ENCODE data around the gene DEFB124.
A peak's percentile ranks its signal among the peaks of the same experiment; 100 is the strongest.
"Not testable (repeated sequence)": the region's sequence is repeated elsewhere in the genome, so short reads cannot be mapped to it uniquely, and the experiment has no call there.

DEFB124 gene, protein sequence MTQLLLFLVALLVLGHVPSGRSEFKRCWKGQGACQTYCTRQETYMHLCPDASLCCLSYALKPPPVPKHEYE

DNA sequence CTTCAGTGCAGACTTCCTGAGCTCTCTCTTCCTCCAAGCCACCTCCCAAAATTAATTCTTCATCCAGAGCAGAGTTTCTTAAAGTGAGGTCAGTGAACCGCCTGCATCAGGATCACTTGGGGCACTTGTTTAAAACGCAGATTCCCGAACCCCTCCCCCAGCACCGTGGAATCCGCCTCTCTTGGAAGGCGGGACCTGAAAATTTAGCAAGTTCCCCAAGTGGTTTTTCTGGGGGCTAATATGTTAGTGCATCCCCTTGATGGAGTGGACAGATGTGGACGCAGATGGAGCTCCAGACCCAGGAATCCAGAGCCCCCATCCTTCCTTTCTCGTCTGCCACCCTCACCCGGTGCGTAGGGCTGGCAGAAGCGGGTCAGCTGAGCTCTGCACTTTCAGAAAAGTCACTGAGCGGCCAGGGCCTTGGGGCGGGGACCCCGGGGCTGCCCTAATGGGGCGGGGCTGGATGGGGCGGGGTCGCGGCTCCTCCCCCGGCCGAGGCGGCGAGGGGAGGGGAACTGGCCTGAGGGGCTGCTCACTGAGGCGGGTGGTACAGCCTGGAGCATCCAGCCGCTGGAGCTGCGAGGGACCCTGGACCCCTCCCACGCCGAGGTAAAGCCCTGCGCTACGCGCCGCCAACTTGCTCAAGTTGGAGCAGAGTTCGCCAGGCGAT, at the start of gene DEFB124, which contains the start of gene REM1:
Gene DEFB124 (minus strand): TSS at position 370 of the 670 bp plus-strand sequence. CDS start 2,114 bp downstream, outside the sequence.
Gene REM1 (plus strand): TSS at position 531 of the 670 bp plus-strand sequence. CDS start 1,158 bp downstream, outside the sequence.
- DNase-seq: peak; percentile 78

DNA sequence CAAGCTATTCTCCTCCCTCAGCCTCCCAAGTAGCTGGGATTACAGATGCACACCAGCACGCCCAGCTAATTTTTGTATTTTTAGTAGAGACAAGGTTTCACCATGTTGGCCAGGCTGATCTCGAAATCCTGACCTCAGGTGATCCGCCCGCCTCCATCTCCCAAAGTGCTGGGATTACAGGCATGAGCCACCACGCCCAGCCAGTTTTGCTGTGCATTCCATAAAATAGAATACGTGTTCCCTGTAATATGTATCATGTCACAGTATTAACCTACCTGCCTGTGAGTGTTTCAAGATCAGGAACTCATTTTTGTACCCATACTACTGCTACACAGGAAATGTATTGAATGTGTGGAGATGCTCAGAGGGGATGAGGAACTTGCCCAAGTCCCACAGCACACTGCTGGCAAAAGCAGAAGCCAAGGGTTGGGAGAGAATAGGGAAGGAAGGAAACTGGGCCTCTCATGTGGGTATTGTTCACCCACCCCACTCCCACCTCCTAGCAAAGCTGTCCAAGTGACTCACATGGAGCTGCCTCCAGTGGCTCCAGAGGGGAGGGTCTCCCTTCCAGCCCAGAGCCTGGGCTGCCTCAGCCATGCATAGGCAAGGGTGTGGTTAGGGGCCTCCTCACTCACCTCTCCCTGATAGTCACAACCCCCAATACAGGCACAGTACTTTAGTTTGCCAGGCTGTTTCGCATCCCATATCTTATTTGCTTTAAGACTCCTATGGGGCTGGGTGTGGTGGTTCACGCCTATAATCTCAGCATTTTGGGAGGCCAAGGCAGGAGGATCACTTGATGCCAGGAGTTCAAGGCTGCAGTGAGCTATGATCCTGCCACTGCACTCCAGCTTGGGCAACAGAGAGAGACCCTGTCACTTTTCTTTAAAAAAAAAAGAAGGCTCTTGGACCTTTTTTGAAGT, 48.7 kb upstream of the DEFB124 start:
- DNase-seq: no peak

DNA sequence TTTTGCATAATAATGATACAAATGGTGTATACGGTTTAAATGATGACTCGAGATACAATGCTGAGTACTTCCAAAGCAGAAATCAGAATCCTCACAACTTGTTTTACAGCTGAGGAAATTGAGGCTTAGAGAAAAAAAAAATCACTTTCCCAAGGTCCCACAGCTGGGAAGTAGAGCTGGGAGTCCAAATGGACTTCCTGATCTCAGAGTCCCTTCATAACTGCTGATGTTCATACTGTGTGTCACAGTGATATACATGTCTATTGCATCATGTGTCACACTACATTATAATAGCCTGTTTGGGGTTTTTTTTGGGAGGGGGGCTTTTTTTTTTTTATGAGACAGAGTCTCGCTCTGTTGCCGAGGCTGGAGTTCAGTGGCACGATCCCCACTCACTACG, 47.8 kb upstream of the DEFB124 start:
- no peak for DNase-seq

DNA sequence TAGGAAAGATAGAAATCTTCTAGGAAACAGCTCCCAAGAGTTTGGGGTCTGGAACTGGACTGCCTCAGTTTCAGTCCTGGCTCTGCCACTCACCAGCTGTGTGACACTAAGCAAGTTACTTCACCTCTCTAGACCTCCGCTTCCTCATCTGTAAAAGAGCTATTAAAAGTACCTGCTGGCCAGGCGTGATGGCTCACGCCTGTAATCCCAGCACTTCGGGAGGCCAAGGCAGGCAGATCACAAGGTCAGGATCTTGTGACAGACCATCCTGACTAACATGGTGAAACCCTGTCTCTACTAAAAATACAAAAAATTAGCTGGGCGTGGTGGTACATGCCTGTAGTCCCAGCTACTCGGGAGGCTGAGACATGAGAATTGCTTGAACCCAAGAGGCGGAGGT, 46.3 kb upstream of the DEFB124 start:
- not testable (repeated sequence) for DNase-seq

DNA sequence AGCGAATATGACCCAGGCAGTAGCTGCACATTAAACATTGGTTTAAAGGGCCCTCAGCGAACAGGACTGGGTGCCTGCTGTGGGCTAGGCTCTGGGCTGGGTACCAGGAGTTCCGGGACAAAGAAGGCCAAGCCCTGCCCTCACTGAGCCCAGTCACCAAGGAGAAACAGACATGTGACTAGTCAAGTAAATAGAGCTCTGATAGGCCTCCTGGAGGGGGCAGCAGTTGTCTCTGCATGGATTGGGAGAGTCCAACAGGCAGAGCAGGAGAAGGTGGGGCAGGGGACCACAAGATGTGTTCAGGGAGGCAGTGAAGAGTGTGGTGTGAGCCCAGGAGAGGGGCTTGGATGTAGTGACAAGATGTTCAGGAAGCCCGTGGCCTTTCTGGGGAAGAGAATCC, 42.4 kb upstream of the DEFB124 start:
- DNase-seq: no peak

DNA sequence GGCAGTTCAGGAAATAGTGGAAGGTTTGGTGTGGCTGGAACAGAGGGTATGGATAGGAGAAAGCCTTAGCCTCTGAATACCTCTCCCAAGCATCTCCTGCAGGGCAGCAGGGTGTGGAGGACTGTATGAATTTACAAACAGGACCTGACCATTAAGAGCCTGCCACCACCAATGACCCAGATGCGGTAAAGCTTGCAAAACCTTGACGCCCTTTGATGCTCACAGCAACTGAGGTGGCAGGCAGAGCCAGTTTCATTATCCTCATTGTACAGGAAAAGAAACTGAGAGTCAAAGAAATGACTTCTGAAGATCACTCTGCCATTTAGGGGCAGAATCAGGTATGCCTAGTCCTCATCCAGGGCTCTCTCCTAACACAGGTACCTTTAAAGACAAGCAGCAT, 41.7 kb upstream of the DEFB124 start:
- no peak for DNase-seq

DNA sequence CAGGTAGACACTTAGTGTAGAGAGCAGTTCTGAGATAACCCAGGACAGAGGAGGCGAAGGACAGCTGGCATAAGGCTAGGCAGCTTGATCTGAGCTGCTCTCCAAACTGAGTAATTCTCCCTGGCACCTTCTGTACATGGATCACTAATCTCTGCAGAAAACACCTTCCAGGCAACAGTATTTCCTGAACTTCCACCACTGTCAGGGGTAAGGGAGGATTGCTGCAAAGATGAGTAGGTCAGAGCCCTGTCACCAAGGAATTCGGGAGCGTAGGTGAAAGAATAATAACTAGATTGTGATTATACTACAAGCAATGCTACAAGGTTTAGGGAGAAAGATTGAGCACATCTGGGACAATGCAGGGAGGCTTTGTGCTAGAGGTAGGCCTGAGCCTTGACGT, 41.2 kb upstream of the DEFB124 start:
- DNase-seq: no peak

DNA sequence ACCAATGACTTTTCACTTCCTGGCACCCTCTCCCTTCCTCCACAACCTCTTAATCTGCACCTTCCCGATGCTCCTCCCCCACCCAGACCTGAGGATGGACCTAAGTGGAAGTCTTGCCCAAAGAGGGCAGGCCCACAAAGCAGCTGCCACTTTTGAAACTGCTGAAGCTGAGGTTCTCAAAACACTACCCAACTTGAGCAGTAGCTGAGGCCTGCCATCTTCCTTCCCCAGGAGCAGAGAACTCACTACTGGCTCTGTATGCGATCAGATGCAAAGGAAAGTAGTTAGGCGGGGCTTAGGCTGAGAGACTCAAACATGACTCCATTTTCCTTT, 40.8 kb upstream of the DEFB124 start:
- DNase-seq: no peak

DNA sequence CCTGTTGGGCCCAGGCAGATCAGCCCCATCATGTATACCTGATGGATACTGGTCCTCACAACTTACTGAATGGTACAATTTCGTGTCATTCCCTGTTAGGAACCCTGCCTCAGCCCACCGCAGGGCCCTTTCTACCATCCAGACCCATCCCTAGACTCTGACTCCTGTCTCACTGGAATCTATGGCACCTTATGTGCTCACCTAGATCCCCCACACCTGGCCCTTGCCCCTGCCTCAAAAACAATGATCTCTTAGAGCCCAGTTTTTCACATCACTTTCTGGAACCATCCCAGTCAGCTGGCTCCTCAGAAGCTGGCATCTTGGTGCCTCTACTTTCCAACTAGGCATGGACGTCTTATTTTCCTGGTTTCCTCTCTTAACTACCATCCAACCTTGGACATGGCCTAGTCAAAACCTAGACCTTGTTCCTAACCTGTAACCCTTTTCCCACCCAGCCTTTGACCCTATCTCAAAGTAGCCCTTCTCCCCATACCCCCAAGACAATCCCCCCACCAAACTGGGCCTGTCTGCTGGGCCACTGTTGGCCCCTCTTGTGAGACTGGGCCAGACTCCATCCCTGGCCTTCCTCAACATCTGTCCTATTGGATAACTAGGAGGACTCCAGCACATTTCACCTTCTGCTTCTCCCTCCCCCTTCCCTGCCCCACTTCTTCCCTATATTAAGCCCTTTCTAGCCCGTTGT, 40.3 kb upstream of the DEFB124 start:
- no peak for DNase-seq

DNA sequence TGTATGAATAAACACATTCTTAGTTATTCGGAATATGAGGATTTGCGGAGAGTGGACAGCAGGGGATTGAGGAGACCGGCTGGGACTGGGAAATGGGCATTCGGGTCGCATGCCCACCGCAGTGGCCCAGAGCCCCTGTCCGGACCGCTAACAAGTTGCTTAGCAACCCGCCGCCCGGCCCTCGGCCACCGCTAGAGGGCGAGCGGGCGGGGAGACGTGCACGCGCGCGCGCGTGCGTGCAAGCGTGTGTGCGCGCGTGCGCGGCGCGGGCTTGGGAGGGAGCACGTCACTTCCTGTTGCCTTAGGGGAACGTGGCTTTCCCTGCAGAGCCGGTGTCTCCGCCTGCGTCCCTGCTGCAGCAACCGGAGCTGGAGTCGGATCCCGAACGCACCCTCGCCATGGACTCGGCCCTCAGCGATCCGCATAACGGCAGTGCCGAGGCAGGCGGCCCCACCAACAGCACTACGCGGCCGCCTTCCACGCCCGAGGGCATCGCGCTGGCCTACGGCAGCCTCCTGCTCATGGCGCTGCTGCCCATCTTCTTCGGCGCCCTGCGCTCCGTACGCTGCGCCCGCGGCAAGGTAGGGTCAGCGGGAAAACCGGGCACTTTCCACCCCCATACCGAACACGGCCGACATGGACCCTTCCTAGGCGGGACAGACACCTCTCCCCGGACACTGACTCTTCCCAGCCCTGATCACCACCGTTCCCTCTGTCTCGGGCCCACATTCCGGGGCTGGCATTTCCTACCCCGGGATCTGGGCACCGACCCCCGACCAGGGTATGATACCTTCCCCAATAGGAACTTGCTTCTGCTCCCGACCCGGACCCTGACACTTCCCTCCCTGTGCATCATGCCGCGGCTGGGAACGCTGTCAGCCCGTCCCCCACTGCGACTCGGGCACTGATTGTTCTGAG, 39.5 kb upstream of the DEFB124 start, which contains the start of gene HM13:
Gene HM13 (plus strand): TSS at position 289 of the 918 bp plus-strand sequence. CDS start 110 bp downstream, at position 399.
- peak; percentile 92 for DNase-seq

DNA sequence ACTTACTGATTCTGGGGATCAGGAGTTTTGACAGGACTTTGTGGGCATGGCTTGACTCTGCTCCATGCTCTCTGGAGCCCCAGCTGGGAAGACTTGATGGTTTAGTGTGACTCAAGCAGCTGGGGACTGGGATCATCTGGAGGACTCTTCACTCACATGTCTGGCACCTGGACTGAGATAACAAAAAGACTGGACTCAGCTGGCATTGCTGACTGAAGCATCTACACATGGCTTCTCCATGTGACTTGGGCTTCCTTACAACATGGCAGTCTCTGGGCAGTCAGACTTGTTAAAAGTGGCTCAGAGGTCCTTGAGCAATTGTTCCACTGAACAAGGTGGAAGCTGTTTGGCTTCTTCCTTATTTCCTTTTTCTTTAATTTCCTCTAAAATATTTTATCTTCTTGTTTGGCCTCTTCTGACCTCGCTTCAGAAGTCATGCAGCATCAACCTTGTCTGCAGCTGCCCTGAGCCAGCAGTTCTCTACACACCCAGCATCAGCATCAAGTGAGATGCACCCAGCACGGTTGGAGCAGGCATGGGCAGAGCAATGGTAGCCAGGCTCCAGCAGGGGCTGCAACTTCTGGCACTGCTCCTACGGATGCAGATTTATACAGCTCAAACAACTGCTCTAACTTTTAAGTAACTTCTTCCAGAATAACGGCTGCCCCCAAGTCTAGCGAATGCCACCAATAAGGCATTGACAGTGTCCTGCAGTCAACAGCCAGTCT, 33.8 kb upstream of the DEFB124 start:
- DNase-seq: no peak

DNA sequence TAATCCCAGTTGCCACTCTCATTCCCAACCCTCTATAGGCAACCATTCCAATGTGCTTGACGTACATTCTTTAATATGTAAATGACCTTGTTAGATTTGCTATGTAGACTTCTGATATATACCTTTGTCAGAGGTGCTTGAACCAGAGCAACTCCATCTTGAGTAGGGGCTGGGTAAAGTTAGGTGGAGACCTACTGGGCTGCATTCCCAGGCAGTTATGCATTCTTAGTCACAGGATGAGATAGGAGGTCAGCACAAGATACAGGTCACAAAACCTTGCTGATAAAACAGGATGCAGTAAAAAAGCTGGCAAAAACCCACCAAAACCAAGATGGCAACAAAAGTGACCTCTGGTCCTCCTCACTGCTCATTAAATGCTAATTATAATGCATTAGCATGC, 31.0 kb upstream of the DEFB124 start:
- DNase-seq: no peak

DNA sequence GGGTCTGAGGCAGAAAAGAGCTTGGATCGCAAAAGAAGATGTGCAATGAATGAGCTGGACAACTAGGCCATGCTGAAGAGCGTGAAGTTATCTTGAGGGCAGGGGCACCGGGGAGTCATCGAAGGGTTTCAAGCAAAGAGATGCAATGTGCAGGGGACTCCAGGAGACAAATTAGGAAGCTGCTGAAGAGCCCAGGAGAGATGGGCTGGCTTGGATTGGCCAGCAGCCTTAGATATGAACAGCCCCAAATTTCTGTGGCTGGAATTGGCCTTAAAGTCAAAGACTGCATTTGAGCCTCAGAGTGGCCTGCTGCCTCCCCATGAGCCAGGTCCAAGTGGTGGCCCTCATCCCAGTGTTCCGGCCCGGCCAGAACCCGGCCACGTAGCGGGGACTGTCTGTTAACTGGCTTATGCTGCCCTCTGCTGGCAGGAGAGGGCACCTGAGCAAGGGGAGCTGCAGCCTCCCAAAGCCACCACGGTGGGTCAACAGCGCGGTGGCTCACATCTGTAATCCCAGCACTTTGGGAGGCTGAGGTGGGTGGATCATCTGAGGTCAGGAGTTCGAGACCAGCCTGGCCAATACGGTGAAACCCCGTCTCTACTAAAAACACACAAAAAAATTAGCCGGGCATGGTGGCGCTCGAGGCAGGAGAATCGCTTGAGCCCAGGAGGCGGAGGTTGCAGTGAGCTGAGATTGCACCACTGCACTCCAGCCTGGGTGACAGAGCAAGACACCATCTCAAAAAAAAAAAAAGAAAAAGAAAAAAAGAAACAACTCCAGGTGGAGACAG, 28.2 kb upstream of the DEFB124 start:
- peak; percentile 89 for DNase-seq

DNA sequence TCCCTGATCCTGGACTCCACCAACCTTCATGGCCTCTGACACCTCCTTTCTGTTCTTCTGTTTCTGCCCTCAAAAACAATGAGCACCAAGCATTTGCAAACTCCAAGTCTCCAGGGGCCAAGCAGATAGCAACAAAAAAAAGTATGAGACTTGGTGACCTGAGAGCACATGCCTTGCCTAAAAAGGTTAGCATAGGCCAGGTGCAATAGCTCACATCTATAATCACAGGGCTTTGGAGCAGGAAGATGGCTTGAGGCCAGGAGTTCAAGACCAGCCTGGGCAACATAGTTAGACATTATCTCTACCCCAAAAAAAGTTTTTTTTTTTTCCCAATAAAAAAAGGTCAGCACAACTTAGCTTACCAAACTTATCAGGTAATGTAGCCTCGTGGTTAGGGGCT, 25.6 kb upstream of the DEFB124 start:
- DNase-seq: no peak

DNA sequence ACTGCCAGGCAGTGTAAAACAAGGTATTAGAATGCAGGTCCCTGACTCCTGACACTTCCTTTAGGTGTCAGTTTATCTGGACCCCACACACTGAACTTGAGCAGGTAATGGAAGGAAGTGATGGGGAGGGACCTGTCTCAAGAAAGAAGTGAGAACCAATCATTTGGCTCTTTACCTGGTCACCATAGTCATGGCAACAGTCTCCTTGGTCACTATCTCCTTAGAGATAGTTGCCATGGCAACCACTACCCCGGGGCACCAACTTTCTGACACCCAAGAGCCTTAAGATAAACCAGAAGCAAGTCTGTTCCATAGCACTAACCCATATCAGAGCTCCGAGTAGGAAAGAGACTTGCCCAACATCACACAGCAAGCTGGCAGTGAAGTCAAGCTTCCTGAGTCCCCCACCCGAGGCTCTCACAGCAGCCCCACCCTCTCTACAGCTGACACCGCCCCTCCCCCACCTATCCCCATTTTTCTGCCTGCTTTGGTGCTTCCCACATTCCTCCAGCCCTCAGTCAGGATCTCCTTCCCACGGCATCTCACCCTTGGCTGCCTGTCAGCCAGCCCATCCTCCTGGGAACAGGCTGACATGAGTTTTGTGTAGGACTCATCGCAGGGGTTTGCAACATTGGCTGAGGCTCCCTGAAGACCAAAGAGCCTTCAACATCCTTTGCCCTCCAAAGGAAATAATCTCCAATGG, 23.1 kb upstream of the DEFB124 start:
- DNase-seq: no peak

DNA sequence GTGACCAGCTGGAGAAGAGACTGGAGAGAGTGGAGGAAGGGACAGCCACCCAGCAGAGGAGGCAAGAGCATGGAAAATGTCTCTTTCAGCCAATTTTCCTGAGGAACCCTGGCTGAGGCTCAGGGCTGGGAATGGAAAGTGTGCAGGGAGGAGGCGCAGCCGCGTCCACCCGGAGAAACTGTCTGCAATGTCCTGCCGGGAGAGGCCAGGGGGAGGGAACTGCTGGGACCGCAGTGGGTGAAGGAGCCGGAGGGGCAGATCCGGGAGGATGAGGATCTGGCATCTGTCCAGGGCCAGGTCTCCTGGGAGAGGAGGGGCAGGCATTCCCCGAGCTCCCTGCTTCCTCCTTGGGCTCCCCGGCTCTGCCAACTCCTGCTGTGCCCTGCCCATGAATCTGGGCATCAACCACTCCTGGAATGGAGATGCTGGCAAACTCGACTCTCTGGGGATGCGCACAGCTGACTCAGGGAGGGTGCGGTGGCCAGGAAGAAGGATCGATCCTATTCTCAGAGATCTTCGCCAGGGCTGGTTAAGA, 21.9 kb upstream of the DEFB124 start:
- DNase-seq: peak; percentile 91

DNA sequence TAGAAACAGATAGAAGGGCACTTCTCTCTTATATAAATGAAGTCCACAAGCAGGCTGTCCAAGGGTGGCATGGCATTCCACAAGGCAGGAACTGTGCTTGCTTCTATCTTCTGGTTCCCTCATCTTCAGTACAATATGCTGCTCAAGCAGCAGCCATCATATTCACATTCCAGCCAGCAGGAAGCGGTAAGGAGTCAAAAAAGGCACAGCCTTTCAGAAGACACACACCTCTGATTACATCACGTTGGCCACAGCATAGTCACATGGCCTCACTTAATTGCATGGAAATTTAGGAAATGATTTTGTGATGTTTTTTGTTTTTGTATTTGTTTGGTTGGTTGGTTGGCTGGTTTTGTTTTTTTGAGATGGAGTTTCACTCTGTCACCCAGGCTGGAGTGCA, 19.2 kb upstream of the DEFB124 start:
- no peak for DNase-seq

DNA sequence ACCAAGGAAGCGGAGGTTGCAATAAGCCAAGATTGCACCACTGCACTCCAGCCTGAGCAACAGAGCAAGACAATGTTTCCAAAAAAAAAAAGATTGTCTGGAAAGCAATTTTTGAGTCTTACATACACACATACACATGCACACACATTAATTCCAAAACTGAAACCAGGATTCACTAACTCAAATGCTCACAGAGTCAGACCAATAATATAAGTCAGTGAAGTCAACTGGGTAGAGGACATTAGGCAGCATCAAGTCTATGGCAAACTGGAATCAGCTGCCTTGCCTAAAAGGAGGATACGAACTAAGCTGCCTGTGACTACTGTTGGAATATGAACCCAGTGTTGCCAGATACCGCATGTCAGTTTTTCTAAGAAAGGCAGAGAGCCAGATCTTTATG, 15.8 kb upstream of the DEFB124 start:
- no peak for DNase-seq

DNA sequence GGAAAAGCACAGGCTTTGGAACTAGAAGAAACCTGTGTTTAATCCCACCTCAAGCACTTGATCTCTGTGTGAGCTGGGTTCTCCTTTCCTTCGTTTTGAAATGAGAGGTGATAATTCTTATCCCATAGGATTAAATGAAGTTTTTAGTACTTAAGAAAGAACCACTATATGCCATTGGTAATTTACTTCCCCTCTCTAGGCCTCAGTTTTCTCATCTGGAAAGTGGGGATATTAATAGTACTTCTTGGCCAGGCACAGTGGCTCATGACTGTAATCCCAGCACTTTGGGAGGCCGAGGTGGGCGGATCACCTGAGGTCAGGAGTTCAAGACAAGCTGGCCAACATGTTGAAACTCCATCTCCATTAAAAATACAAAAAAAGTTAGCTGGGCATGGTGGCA, 14.2 kb upstream of the DEFB124 start:
- no peak for DNase-seq

DNA sequence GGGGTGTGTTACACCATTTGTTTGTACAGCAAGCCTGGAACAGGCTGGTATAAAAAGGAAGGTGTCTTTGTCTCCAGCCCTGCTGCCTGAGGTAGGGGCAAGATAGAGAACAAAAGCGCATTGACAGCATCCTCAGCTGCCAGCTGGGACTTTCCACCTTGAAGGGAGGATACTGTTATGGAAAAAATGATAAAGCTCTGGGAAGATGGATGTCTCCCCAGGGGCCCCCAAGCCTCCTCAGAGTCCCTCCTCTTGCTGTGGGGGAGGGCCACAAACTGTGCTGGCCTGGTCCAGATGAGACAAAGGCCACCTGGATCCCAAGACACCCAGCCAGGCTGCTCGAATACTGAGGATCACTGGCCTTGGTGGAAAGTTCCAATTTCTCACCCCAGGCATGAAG, 13.2 kb upstream of the DEFB124 start:
- DNase-seq: no peak
